NOMO-1 (cell line): ENCODE results near the gene HES4.

ENCODE experiments used
- DNase-seq, 2 experiments: peaks; one replicate each; lab custom pipeline; 2025; ENCODE audit not compliant: unreplicated experiment in 2 of 2; lab: John Stamatoyannopoulos, UW

HES4 gene, protein sequence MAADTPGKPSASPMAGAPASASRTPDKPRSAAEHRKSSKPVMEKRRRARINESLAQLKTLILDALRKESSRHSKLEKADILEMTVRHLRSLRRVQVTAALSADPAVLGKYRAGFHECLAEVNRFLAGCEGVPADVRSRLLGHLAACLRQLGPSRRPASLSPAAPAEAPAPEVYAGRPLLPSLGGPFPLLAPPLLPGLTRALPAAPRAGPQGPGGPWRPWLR

DNA sequence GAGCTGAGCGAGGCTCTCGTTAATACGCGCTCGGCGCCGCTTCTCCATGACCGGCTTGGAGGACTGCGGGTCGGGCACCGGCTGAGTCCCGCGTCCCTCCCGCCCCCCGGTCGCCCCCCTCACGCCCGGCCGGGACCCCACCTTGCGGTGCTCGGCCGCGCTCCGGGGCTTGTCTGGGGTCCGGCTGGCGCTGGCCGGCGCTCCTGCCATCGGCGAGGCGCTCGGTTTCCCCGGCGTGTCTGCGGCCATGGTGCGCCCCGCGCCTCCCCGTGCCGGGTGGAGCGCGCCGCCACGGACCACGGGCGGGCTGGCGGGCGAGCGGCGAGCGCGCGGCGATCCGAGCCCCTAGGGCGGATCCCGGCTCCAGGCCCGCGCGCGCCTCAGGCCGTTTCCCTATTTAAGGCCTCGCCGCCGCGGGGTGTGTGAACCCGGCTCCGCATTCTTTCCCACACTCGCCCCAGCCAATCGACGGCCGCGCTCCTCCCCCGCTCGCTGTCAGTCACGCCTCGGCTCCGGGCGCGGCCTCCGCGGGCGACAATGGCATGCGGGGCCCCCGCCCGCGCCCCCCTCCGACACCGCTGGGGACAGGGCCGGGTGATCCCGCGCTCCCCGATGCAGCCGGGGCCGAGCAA, at the start of gene HES4:
TSS of gene HES4 (minus strand) at position 373 of the 632 bp plus-strand sequence. CDS start at position 249, 124 bp downstream.
- DNase-seq, result peak; percentile 62 to 77

DNA sequence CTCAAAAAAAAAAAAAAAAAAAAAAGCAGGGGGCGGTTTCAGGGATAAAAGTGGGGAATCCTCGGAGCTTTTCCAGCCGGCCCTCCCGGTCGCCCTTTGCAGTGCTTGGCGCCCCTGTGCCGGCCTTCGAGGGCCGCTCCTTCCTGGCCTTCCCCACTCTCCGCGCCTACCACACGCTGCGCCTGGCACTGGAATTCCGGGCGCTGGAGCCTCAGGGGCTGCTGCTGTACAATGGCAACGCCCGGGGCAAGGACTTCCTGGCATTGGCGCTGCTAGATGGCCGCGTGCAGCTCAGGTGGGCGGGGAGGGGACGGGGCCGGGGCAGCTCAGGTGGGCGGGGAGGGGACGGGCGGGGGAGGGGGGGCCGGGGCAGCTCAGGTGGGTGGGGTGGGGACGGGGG, 48.9 kb upstream of the HES4 start:
- no peak for DNase-seq

DNA sequence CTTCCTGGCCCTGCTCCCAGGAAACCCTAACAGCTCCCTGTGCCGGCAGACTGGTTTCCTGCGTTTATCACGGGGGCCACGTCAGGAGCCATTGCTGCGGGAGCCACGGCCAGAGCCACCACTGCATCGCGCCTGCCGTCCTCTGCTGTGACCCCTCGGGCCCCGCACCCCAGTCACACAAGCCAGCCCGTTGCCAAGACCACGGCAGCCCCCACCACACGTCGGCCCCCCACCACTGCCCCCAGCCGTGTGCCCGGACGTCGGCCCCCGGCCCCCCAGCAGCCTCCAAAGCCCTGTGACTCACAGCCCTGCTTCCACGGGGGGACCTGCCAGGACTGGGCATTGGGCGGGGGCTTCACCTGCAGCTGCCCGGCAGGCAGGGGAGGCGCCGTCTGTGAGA, 48.1 kb upstream of the HES4 start:
- no peak for DNase-seq

DNA sequence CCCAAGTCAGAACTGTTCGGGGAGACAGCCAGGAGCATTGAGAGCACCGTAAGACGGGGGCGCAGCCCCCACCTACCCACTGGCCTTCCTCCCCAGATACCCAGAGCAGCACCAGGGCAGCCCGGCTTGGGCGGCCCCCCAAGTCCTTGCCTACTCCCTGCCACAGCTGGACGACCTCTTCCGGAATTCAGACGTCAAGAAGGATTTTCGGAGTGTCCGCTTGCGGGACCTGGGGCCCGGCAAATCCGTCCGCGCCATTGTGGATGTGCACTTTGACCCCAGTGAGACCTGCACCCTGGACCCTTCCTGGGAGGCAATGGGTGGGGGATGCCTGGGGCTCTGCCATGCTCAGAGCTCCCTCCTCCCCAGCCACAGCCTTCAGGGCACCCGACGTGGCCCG, 47.5 kb upstream of the HES4 start:
- no peak for DNase-seq

DNA sequence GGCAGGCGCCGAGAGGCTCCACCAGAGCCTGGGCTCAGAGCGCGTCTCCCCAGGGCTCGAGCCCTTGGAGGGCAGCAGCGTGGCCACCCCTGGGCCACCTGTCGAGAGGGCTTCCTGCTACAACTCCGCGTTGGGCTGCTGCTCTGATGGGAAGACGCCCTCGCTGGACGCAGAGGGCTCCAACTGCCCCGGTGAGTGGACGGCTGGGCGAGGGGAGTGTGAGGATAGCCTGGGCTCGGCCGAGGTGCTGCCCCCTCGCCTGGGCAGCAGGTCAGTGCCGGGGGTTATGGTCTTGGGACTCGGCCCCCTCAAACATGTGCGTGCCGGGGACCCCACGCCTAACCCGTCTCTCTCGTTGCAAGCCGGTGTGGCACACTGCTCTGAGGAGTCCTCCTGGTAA, 46.9 kb upstream of the HES4 start:
- DNase-seq, result no peak

DNA sequence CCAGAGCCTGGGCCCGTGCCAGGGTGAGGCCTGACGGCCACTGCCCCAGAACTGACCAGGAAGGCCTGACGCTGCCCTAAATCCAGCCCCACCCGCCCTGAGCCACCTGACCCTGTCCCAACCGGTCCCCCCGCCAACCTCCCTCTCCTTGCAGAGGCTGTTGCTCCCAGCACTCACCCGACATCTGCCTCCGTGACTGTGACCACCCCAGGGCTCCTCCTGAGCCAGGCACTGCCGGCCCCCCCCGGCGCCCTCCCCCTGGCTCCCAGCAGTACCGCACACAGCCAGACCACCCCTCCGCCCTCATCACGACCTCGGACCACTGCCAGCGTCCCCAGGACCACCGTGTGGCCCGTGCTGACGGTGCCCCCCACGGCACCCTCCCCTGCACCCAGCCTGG, 46.3 kb upstream of the HES4 start:
- no peak for DNase-seq

DNA sequence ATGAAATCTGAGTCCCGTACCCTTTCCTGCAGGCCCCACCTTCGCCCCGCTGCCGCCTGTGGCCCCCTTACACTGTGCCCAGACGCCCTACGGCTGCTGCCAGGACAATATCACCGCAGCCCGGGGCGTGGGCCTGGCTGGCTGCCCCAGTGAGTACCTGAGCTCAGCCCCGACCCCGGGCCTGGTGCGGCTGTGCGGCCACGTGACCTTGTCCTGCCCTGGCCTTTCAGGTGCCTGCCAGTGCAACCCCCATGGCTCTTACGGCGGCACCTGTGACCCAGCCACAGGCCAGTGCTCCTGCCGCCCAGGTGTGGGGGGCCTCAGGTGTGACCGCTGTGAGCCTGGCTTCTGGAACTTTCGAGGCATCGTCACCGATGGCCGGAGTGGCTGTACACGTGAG, 45.2 kb upstream of the HES4 start:
- no peak for DNase-seq

DNA sequence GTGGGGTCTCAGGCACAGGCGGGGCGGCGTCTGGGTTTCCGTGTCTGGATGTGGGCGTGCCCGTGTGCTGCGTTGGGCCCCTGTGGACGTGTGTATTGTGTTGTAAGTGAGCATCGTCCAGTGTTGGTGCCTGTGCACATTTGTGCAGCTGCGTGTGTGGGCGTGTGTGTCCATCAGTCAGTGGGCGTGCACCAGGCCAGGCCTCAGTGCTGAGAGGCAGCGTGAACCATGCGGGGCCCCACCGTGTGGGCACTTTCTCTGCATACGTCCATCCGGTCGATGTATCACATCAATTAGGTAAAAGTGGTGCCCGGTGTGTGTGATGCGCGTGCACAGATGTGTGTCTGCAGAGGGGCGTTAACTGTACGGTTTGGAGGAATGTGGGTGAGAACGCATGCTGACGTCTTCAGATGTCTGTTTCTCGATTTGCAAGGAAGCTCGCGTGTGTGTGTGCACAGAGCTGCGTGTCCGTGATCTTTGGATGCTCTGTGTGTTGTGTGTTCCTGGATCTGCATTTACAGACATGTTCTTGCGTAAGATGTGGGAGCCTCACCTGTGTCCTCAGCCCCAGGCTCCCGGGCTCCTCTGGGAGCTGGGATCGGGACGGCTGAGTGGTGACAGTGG, 44.7 kb upstream of the HES4 start:
- no peak for DNase-seq

DNA sequence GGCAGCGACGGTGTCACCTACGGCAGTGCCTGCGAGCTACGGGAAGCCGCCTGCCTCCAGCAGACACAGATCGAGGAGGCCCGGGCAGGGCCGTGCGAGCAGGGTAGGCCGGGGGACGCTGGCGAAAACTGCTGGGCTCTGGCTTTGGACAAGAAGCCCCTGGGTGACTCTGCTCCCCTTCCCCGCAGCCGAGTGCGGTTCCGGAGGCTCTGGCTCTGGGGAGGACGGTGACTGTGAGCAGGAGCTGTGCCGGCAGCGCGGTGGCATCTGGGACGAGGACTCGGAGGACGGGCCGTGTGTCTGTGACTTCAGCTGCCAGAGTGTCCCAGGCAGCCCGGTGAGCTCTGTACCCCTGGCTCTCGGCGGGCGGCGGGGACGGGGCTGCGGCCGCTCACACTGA, 44.0 kb upstream of the HES4 start:
- DNase-seq, result no peak

DNA sequence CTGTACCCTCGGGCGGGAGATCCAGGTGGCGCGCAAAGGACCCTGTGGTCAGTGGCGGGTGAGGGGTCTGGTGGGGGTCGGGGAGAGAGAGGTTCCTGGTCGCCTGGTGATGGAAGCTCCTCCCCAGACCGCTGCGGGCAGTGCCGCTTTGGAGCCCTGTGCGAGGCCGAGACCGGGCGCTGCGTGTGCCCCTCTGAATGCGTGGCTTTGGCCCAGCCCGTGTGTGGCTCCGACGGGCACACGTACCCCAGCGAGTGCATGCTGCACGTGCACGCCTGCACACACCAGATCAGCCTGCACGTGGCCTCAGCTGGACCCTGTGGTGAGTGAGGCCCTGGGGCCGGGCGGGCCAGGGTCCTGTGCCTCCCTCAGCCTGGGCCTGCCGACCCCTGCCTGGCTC, 43.5 kb upstream of the HES4 start:
- no peak for DNase-seq

DNA sequence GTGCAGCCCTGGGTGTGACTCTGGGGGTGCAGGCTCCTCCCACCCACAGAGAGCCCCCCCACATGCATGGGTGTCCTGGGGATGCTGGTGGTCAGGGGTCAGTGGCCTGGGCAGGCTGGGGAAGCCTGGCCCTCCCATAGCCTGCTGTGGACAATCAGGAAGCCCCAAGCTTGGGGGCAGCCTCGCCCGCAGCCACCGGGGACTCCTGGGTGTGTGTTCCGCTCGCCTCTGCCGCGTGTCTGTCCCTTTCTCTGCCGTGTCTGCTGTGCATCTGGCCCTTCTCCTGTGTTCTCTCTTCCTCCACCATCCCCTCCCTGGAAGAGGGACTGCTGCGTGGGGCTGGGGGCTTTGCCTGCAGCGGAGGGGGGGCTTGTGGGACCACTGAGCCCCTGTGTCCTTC, 42.9 kb upstream of the HES4 start:
- no peak for DNase-seq

DNA sequence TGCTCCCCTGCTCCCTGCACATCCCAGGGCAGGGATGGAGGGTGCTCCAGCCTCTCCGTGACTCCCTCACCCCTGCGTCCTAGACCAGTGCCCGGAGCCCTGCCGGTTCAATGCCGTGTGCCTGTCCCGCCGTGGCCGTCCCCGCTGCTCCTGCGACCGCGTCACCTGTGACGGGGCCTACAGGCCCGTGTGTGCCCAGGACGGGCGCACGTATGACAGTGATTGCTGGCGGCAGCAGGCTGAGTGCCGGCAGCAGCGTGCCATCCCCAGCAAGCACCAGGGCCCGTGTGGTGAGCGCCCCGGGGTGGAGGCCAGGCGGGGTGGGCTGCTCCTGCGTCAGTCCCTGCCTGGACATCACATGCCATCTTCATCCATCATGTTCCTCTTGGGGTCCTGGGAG, 42.0 kb upstream of the HES4 start:
- no peak for DNase-seq

DNA sequence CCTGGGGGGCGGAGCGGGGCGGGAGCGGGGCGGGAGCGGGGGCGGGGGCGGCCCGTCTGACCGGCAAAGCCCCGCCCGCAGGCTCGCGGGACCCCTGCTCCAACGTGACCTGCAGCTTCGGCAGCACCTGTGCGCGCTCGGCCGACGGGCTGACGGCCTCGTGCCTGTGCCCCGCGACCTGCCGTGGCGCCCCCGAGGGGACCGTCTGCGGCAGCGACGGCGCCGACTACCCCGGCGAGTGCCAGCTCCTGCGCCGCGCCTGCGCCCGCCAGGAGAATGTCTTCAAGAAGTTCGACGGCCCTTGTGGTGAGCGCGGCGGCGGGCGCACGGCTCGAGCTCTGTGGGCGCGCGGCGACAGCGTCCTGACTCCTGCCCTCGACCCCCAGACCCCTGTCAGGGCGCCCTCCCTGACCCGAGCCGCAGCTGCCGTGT, 41.2 kb upstream of the HES4 start:
- DNase-seq, result no peak

DNA sequence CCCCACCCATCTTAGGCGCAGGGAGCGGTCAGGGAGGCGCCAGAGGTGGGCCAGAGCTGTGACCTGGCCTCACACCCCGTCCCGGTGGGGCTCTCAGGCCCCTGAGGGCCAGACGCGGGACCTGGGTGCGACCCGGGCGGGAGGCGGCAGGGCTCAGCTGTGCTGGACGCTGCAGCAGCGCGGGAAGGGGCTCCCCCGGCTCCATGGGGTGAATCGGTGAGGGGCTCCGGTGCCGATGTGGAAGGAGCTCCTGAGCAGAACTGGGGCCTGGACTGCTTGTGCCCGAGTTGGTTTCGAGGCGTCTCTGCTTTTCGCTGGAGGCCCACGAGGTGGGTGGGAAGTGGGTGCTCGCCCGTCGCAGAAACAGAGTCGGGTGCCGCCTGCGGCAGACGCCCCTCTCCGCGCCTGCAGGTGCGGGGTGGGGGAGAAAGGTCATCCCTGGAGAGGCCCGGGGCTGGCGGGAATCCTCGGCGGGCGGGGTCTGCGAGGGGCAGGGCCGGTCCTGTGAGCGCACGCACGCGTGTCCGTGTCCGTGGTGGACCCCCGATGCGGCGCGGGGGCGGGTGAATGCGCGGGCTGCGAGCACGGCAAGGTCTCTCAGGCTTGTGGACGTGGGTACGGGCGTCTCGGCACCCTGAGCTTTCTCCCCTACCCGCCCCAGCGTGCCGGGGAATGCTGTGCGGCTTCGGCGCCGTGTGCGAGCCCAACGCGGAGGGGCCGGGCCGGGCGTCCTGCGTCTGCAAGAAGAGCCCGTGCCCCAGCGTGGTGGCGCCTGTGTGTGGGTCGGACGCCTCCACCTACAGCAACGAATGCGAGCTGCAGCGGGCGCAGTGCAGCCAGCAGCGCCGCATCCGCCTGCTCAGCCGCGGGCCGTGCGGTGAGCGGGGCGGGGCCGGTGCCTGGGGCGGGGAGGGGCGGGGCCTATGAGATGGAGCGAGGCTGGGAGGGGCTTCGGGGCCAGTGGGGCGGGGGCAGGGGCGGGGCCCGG, 40.4 kb upstream of the HES4 start:
- DNase-seq, result peak; percentile 31 to 52

DNA sequence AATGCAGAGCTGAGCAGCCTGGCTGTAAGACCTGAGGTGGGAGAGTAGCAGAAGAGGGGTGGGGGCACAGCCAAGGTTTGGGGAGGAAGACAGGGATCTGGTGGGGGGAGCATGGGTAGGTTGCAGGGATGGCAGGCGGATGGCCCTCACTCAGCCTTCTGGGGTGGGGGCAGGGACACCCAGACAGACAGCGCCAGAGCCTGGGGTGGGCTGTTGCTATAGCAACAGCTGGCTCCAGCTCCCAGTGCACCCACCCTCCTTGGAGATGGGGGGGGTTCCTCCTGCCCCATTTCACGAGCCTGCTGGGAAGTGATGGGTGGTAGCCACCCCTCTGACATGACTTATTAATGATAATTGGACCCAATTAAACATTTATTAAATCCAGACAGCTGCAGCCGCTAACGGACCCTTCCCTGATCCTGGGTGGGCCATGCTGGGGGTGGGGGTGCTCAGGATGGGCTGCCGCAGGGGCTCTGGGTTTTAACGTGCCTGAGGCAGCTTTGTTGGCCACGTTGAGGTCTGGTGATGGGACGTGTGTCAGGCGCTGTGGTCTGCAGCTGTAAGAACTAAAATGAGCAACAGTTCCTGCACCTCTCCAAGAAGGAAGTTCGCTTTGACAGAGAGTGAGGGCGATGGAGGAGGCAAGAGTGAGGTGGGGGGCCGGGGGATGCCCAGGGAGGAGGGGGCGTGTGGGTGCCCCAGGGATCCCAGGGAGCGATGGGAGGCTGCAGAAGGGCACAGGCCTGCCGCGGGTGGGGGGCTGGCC, 39.4 kb upstream of the HES4 start:
- peak; percentile 20 to 49 for DNase-seq

DNA sequence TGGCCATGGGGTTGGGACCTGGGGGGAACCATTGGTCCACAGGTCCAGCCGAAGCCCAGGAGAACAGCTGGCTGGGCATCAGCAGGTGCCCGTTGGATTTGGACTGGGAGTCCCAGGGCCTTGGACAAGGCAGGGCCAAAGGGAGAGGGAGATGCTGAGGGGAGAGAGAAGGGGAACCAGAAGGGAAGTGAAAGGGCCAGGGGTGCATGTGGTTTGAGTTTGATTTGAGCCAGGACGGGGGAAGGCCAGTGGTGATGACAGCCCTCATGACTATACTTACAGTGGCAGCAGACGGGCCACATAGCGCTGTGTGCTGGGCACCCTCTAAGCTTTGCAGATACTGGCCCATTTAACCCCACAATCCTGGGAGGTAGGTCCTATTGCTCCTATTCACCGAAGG, 38.8 kb upstream of the HES4 start:
- DNase-seq, result peak; percentile 82 to 89

DNA sequence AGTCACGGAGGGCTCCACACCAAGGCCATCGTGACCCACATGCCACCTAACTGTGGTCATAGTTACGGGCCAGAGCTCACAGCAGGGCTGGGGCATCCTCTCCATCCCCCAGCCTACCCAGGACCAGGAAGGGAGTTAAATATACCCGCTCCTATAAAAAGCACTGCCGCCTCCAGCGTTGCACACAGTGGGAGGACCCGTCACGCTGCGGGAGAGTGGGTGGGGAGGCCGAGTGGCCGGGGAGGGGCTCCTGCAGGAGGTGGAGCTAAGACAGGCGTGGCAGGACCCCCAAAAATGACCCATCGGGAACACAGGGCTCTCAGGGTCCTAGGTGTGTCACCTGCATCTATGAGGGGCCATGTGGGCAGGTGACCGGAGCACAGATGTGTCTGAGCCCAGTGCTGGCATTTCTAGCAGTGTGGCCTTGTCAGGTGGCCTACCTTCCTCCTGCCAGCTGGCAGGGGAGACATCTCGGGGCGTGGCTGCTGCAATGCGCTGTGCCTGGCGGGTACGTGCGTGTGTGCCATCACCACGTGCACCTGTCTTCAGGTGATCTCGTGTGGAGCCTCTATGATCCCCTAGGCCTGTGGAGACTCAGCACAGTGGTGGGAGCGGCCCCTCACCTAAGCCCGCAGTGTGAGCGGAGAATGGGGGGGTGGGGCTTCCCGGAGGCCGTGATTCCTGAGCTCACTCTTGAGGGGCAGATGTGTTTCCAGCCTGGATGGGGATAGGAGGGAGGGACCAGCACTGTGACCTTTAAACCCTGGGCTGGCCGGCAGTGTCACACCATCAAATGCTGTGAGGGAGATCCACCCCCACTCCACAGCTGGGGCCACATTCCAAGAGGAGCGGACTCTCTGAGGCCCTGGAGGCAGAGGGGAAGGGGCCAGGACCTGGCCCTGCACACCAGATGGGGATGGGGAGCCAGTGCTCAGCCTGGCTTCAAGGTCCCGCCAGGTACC, 37.8 kb upstream of the HES4 start:
- DNase-seq, result no peak

DNA sequence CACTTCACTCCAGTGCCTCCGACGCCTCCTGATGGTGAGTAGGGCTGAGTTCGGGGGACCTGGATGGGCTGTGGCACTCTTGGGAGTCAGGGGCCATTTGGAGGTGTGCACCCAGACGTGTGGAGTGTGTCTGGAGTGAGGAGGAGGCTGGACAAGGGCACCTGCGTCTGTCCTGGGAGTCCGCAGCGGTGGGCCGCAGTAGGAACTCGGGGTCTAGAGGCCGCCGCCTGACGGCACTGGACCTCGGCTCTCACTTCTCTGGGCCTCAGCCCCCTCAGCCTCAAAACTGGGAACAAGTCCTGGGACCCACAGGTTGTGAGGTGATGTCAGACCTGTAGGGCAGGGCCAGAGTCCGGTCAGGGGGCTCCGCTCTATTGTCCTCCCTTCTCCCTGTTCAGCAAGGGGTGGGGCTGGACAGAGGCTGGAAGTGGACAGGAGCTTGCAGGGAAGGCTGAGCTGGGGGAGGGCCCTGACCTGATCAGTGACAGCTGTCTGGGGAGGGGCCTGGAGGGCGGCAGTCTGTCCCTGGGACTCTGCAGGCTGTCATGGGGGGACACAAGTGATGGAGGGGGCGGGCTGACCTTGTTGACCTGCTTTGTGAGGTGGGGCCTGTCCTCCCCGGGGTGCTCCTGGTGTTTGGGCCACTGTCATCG, 35.5 kb upstream of the HES4 start:
- no peak for DNase-seq

DNA sequence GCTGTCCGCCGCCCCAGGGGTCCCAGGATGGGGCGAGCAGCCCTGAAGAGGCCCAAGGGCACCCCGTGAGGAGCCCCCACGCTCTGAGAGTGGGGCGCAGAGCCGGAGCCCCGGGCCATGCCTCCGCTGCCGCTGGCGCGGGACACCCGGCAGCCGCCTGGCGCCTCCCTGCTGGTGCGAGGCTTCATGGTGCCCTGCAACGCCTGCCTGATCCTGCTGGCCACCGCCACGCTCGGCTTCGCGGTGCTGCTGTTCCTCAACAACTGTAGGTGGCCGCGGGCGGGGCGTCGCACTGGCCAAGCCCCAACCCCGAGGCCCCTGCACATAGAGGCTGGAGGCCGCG, 34.5 kb upstream of the HES4 start:
- no peak for DNase-seq
